Stimulated activated naive CD8-positive, alpha-beta T cell treated with anti-CD3 and anti-CD28 coated beads, Interleukin-15, Interleukin-2, amounts not matched to agents 100 ng/mL and 50 ng/mL, for 24 hours (primary cell): ENCODE results near the gene MRPL4.
A peak's percentile ranks its signal among the peaks of the same experiment; 100 is the strongest.

Experiments
- H3K27ac Mint-ChIP-seq: one replicate; pipeline ENCODE4 v1.8.0; 2021; ENCODE audit warnings: mild to moderate bottlenecking, mixed read lengths
- H3K27me3 Mint-ChIP-seq: one replicate; pipeline ENCODE4 v1.8.0; 2021; ENCODE audit warnings: mixed read lengths
- H3K36me3 Mint-ChIP-seq: one replicate; pipeline ENCODE4 v1.8.0; 2021; ENCODE audit warnings: low read depth, mixed read lengths
- H3K4me1 Mint-ChIP-seq: one replicate; pipeline ENCODE4 v1.8.0; 2021; ENCODE audit warnings: low read depth, mixed read lengths
- H3K4me3 Mint-ChIP-seq: one replicate; pipeline ENCODE4 v1.8.0; 2021; ENCODE audit warnings: mild to moderate bottlenecking, mixed read lengths
- H3K9me3 Mint-ChIP-seq: one replicate; pipeline ENCODE4 v1.8.0; 2021; ENCODE audit warnings: mixed read lengths

MRPL4 gene

DNA sequence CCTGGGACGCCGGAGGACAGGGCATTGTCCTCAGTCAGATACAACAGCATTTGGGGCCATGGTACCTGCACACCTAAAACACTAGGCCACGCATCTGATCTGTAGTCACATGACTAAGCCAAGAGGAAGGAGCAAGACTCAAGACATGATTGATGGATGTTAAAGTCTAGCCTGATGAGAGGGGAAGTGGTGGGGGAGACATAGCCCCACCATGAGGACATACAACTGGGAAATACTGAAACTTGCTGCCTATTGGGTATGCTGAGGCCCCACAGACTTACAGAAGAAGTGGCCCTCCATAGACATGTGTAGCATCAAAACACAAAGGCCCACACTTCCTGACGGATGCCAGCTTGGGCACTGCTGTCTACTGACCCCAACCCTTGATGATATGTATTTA is 33.4 kb downstream of the MRPL4 start:
- no peak overlapping the region for H3K4me3 Mint-ChIP-seq
- peaks cover 39% of the 10 kb centered on the region for H3K36me3 Mint-ChIP-seq
- H3K4me1 Mint-ChIP-seq, result peaks cover 45% of the 10 kb centered on the region
- peaks cover 15% of the 10 kb centered on the region for H3K27me3 Mint-ChIP-seq
- no peaks in the 10 kb centered on the region for H3K9me3 Mint-ChIP-seq
- no peak overlapping the region for H3K27ac Mint-ChIP-seq

DNA sequence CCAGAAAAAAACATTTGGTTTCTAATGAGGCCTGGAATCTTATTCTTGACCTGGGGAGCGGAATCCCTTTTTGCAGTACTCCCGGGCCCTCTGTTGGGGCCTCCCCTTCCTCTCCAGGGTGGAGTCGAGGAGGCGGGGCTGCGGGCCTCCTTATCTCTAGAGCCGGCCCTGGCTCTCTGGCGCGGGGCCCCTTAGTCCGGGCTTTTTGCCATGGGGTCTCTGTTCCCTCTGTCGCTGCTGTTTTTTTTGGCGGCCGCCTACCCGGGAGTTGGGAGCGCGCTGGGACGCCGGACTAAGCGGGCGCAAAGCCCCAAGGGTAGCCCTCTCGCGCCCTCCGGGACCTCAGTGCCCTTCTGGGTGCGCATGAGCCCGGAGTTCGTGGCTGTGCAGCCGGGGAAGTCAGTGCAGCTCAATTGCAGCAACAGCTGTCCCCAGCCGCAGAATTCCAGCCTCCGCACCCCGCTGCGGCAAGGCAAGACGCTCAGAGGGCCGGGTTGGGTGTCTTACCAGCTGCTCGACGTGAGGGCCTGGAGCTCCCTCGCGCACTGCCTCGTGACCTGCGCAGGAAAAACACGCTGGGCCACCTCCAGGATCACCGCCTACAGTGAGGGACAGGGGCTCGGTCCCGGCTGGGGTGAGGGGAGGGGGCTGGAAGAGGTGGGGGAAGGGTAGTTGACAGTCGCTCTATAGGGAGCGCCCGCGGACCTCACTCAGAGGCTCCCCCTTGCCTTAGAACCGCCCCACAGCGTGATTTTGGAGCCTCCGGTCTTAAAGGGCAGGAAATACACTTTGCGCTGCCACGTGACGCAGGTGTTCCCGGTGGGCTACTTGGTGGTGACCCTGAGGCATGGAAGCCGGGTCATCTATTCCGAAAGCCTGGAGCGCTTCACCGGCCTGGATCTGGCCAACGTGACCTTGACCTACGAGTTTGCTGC is 35.1 kb downstream of the MRPL4 start, which contains the start of gene ICAM4:
Gene ICAM4 (plus strand): TSS at position 153 of the 935 bp plus-strand sequence. CDS start 58 bp downstream, at position 211.
- peaks cover 34% of the 10 kb centered on the region for H3K36me3 Mint-ChIP-seq
- peaks cover 27% of the 10 kb centered on the region for H3K27me3 Mint-ChIP-seq
- peak within 1 kb of the TSS; percentile 49 for H3K27ac Mint-ChIP-seq
- H3K4me1 Mint-ChIP-seq, result peaks cover 61% of the 10 kb centered on the region
- peak within 1 kb of the TSS; percentile 19 for H3K4me3 Mint-ChIP-seq
- H3K9me3 Mint-ChIP-seq, result no peaks in the 10 kb centered on the region

DNA sequence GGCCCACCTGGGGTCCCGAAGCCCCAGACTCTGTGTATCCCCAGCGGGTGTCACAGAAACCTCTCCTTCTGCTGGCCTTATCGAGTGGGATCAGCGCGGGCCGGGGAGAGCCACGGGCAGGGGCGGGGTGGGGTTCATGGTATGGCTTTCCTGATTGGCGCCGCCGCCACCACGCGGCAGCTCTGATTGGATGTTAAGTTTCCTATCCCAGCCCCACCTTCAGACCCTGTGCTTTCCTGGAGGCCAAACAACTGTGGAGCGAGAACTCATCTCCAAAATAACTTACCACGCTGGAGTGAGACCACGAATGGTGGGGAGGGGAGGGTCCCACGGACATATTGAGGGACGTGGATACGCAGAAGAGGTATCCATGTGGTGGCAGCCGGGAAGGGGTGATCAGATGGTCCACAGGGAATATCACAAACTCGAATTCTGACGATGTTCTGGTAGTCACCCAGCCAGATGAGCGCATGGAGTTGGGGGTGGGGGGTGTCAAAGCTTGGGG is 36.7 kb downstream of the MRPL4 start:
- Mint-ChIP-seq H3K27ac (peak overlapping the region; percentile 71), H3K4me1 (peaks cover 75% of the 10 kb centered on the region), H3K27me3 (peaks cover 44% of the 10 kb centered on the region), H3K36me3 (peaks cover 29% of the 10 kb centered on the region), H3K4me3 (peak overlapping the region; percentile 76), H3K9me3 (no peaks in the 10 kb centered on the region)

DNA sequence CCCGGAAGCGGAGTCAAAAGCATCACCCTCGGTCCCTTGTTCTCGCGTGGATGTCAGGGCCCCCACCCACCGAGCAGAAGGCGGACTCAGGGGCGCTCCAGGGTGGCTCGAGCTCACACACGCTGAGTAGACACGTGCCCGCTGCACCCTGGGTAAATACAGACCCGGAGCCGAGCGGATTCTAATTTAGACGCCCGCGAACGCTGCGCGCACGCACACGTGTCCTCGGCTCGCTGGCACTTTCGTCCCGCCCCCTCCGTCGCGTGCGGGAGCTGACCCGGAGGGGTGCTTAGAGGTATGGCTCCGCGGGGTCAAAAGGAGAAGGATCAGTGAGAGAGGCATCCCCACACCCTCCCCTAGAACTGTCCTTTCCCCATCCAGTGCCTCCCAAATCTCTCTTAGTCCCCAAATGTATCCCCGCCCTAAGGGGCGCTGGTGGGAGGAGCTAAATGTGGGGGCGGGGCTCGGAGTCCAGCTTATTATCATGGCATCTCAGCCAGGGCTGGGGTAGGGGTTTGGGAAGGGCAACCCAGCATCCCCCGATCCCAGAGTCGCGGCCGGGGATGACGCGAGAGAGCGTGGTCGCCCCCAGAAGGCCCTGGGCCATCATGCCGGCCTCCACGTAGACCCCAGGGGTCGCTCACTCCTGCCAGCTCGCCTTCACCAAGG is 37.3 kb downstream of the MRPL4 start:
- peaks cover 49% of the 10 kb centered on the region for H3K27me3 Mint-ChIP-seq
- peak overlapping the region; percentile 71 for H3K27ac Mint-ChIP-seq

DNA sequence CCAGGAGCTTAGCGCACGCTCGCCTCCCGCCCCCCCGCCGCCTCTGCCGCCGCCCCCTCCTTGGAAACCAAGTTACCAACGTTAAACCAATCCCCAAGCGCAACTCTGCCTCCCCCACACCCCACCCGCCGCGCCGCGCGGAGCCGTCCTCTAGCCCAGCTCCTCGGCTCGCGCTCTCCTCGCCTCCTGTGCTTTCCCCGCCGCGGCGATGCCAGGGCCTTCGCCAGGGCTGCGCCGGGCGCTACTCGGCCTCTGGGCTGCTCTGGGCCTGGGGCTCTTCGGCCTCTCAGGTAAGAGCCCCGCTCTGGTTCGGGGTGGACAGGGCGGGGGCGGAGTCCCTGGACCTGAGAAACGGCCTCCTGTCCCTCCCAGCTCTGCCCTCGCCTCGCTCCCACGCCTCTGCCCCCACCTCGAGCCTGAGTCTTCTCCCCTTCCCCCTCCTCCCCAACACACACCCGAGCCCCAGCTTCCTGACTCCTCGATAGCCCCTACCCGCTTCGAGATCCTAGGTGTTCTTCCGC is 37.9 kb downstream of the MRPL4 start, which contains the start of gene ICAM5:
Gene ICAM5 (plus strand): TSS at position 117 of the 521 bp plus-strand sequence. CDS start 92 bp downstream, at position 209.
- H3K4me1 Mint-ChIP-seq, result peaks cover 76% of the 10 kb centered on the region
- H3K27ac Mint-ChIP-seq, result peak within 1 kb of the TSS; percentile 71
- H3K36me3 Mint-ChIP-seq, result peaks cover 17% of the 10 kb centered on the region
- peaks cover 55% of the 10 kb centered on the region for H3K27me3 Mint-ChIP-seq
- H3K4me3 Mint-ChIP-seq, result peak within 1 kb of the TSS; percentile 76
- no peaks in the 10 kb centered on the region for H3K9me3 Mint-ChIP-seq

More for the DNA sequence above, 37.3 kb downstream of the MRPL4 start:
- Mint-ChIP-seq H3K4me3 (peak overlapping the region; percentile 76), H3K9me3 (no peaks in the 10 kb centered on the region), H3K36me3 (peaks cover 23% of the 10 kb centered on the region), H3K4me1 (peaks cover 75% of the 10 kb centered on the region)

DNA sequence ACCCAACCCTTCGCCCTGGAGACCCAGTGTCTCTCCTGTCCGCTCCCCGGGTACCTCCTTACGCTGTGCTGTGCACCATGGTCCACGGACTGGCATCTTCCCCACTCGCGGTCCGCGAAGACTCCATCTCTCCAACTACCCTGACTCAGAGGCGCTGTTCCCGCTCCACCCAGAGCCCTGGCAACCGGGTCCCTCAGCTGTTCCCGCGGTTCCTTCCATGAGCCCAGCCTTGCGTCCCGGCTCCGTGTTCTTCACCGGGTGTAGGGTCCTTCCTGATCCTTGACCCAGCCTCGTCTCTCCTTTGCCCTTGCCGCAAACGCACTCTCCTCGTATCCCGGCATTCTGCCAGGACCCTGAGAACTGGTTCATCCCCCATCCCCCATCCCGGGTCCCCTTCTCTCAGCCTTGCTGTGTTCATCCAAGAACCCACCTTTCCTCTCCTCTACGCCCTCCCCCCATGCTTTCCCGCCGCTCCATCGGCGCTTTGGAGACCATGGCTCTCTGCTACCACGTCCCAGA is 38.4 kb downstream of the MRPL4 start:
- Mint-ChIP-seq H3K9me3 (no peaks in the 10 kb centered on the region), H3K36me3 (peaks cover 12% of the 10 kb centered on the region), H3K4me1 (peaks cover 76% of the 10 kb centered on the region), H3K27me3 (peaks cover 58% of the 10 kb centered on the region), H3K4me3 (peak overlapping the region; percentile 72), H3K27ac (no peak overlapping the region)

DNA sequence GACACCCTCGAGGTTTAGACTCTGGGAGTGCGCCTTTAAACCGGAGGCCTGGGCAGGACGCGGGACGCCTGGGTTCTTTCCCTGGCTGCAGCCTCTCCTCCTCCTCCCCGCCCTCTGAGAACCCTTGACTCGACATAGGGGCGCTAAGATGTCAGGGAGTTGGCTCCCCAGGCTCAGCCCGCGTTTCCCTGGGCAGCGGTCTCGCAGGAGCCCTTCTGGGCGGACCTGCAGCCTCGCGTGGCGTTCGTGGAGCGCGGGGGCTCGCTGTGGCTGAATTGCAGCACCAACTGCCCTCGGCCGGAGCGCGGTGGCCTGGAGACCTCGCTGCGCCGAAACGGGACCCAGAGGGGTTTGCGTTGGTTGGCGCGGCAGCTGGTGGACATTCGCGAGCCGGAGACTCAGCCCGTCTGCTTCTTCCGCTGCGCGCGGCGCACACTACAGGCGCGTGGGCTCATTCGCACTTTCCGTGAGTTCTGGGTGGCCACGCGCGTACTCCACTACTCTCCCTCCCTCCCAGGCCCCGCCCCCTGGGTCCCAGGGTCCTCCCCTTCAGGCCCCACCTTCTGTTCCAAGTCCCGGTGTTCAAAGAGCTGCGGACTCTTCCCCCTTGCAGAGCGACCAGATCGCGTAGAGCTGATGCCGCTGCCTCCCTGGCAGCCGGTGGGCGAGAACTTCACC is 39.0 kb downstream of the MRPL4 start:
- H3K27me3 Mint-ChIP-seq, result peaks cover 63% of the 10 kb centered on the region
- H3K9me3 Mint-ChIP-seq, result no peaks in the 10 kb centered on the region
- H3K4me3 Mint-ChIP-seq, result peak overlapping the region; percentile 72
- H3K36me3 Mint-ChIP-seq, result peaks cover 6% of the 10 kb centered on the region
- peaks cover 76% of the 10 kb centered on the region for H3K4me1 Mint-ChIP-seq
- no peak overlapping the region for H3K27ac Mint-ChIP-seq

DNA sequence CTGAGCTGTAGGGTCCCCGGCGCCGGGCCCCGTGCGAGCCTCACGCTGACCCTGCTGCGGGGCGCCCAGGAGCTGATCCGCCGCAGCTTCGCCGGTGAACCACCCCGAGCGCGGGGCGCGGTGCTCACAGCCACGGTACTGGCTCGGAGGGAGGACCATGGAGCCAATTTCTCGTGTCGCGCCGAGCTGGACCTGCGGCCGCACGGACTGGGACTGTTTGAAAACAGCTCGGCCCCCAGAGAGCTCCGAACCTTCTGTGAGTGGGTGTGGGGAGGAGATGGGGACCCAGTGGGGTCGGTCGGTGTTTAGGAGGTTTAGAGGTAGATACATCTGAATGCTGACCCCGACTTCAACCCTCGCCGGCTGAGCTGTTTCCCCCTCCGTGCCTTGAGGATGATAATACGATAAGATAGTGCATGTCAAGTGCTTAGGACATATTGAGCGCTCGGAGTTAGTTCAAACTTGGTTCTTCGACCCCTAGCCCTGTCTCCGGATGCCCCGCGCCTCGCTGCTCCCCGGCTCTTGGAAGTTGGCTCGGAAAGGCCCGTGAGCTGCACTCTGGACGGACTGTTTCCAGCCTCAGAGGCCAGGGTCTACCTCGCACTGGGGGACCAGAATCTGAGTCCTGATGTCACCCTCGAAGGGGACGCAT is 39.7 kb downstream of the MRPL4 start:
- peaks cover 64% of the 10 kb centered on the region for H3K27me3 Mint-ChIP-seq
- peak overlapping the region; percentile 72 for H3K4me3 Mint-ChIP-seq
- H3K27ac Mint-ChIP-seq, result no peak overlapping the region
- H3K36me3 Mint-ChIP-seq, result no peaks in the 10 kb centered on the region
- H3K4me1 Mint-ChIP-seq, result peaks cover 71% of the 10 kb centered on the region
- no peaks in the 10 kb centered on the region for H3K9me3 Mint-ChIP-seq

DNA sequence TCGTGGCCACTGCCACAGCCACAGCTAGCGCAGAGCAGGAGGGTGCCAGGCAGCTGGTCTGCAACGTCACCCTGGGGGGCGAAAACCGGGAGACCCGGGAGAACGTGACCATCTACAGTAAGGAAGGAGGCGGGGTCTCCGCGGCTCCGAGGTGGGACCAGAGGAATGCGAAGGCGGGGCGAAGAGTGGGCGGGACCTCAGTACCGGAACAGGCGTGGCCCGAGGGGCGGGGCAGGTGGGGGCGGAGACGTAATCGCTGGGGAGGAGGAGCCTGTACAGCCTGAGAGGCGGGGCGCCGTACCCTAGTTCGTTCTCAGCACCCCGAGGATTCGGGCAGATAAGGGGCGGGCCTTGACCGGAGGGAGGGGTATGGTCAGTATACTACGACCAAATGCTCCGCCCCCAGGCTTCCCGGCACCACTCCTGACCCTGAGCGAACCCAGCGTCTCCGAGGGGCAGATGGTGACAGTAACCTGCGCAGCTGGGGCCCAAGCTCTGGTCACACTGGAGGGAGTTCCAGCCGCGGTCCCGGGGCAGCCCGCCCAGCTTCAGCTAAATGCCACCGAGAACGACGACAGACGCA is 40.3 kb downstream of the MRPL4 start:
- Mint-ChIP-seq H3K36me3 (no peaks in the 10 kb centered on the region), H3K4me1 (peaks cover 67% of the 10 kb centered on the region), H3K4me3 (peak overlapping the region; percentile 72), H3K27me3 (peaks cover 66% of the 10 kb centered on the region), H3K27ac (no peak overlapping the region), H3K9me3 (no peaks in the 10 kb centered on the region)

DNA sequence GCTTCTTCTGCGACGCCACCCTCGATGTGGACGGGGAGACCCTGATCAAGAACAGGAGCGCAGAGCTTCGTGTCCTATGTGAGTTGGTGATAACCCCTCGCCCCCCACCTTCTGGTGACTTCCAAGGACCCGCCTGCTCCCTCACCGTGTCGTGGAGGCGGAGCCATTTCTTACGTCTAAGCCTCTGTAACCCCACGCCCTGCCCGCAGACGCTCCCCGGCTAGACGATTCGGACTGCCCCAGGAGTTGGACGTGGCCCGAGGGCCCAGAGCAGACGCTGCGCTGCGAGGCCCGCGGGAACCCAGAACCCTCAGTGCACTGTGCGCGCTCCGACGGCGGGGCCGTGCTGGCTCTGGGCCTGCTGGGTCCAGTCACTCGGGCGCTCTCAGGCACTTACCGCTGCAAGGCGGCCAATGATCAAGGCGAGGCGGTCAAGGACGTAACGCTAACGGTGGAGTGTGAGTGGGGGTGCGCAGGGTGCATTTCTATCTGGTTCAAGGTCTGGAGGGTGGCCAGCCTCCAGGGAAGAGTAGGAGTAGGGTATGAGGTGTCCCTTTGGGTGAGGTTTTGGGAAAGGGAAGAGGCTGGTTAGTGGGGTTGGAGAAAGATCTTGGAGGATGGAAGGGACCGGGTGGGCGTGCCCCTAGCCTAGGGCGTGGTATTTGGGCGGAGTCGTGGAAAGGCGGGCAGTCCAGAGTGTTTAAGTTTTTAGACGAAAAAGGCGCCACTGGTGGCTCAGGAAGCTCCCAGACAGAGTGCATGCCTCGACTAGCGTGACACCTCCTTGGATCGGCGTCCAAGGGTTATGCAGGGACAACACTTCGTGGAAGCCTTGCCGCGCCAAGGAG is 41.0 kb downstream of the MRPL4 start:
- H3K27me3 Mint-ChIP-seq, result peaks cover 62% of the 10 kb centered on the region
- H3K27ac Mint-ChIP-seq, result peak overlapping the region; percentile 82
- H3K9me3 Mint-ChIP-seq, result no peaks in the 10 kb centered on the region
- peak overlapping the region; percentile 72 for H3K4me3 Mint-ChIP-seq
- H3K4me1 Mint-ChIP-seq, result peaks cover 61% of the 10 kb centered on the region
- H3K36me3 Mint-ChIP-seq, result no peaks in the 10 kb centered on the region

DNA sequence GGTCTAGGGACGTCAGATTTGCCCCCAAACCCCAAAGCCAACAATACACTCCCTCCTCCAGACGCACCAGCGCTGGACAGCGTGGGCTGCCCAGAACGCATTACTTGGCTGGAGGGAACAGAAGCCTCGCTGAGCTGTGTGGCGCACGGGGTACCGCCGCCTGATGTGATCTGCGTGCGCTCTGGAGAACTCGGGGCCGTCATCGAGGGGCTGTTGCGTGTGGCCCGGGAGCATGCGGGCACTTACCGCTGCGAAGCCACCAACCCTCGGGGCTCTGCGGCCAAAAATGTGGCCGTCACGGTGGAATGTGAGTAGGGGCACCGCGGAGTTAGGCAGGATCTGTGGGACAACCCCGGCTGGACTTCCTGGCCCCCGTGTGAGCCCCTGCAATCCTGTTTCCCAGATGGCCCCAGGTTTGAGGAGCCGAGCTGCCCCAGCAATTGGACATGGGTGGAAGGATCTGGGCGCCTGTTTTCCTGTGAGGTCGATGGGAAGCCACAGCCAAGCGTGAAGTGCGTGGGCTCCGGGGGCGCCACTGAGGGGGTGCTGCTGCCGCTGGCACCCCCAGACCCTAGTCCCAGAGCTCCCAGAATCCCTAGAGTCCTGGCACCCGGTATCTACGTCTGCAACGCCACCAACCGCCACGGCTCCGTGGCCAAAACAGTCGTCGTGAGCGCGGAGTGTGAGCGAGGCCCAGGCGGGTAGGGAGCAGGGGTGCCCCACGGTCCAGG is 41.8 kb downstream of the MRPL4 start:
- Mint-ChIP-seq H3K27me3 (peaks cover 55% of the 10 kb centered on the region), H3K4me1 (peaks cover 56% of the 10 kb centered on the region), H3K4me3 (peak overlapping the region; percentile 72), H3K27ac (no peak overlapping the region), H3K36me3 (no peaks in the 10 kb centered on the region), H3K9me3 (no peaks in the 10 kb centered on the region)

DNA sequence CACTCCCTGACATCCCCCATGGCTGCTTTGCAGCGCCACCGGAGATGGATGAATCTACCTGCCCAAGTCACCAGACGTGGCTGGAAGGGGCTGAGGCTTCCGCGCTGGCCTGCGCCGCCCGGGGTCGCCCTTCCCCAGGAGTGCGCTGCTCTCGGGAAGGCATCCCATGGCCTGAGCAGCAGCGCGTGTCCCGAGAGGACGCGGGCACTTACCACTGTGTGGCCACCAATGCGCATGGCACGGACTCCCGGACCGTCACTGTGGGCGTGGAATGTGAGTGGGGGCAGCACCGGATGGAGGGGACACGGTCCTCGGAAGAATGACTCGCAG is 42.3 kb downstream of the MRPL4 start:
- Mint-ChIP-seq H3K27ac (peak overlapping the region; percentile 26), H3K9me3 (no peaks in the 10 kb centered on the region), H3K27me3 (peaks cover 54% of the 10 kb centered on the region), H3K36me3 (no peaks in the 10 kb centered on the region), H3K4me3 (peak overlapping the region; percentile 26), H3K4me1 (peaks cover 51% of the 10 kb centered on the region)
